Measurements from ENCODE around the gene PPIL1. TPM values are rescaled to one million over a fixed set of nuclear protein-coding genes. Genes with fewer than 3 reads are reported as not detected.

Gene PPIL1
- total and polyA plus RNA-seq, 2 of the 4 experiments (the other 2 are of a cell fraction): 28.4 to 58.4 TPM

GRCh38 chr6:36809156-36809555 lies 65.4 kb downstream of the PPIL1 start:
- no peak overlapping the region for H3K4me2 ChIP-seq (ENCODE audit: low read depth, low read length)
- H2BK120ac ChIP-seq (ENCODE audit: low read depth, low read length): no peak overlapping the region
- no peak overlapping the region for H3K9ac ChIP-seq (ENCODE audit: low read depth, low read length)
- H3K4ac ChIP-seq (ENCODE audit: low read depth, low read length): no peak overlapping the region
- ATAC-seq (ENCODE audit: low read depth) (no peak), DNase-seq (no peak)
- no peak overlapping the region for H2AK5ac ChIP-seq (ENCODE audit: low read depth, low read length)
- in situ Hi-C loops (cut with MboI; ENCODE audit: low sequenced_read_pairs): no loop called here
- H3K4me1 ChIP-seq (ENCODE audit: control insufficient read depth, insufficient read depth, low read length): no peaks in the 10 kb centered on the region
- POLR2A ChIA-PET (ENCODE audit: unreplicated experiment): no interaction called here
- CTCF ChIA-PET: no interaction called here
- dilution Hi-C loops (cut with HindIII; ENCODE audit: low sequenced_read_pairs, unreplicated experiment): no loop called here
- TF ChIP-seq MAFK (IDR thresholded peaks at IDR 0.05; ENCODE audit: low read depth, low read length) (no peak), CHD1 (IDR thresholded peaks at IDR 0.05; ENCODE audit: low read depth, low read length) (no peak), CTCF (conservative IDR thresholded peaks at IDR 0.05; ENCODE audit: low read depth, low read length) (no peak), FOS (IDR thresholded peaks at IDR 0.05; ENCODE audit: low read depth, low read length) (no peak), USF2 (IDR thresholded peaks at IDR 0.05; ENCODE audit: low read depth, low read length) (no peak)
- no peak overlapping the region for H2AK9ac ChIP-seq (replicated peaks; ENCODE audit: low read depth, low read length, poor library complexity)
- no peak overlapping the region for H3K14ac ChIP-seq (replicated peaks; ENCODE audit: low read depth, low read length)
- H2BK5ac ChIP-seq (ENCODE audit: low read depth, low read length, poor library complexity, severe bottlenecking): no peak overlapping the region
- no peaks in the 10 kb centered on the region for H3K36me3 ChIP-seq (ENCODE audit: control insufficient read depth, insufficient read depth, low read length)
- H3K18ac ChIP-seq (ENCODE audit: low read depth, low read length): no peak overlapping the region
- no peak overlapping the region for H3K23ac ChIP-seq (ENCODE audit: low read depth, low read length)
- no peaks in the 10 kb centered on the region for H3K9me3 ChIP-seq (ENCODE audit: control insufficient read depth, insufficient read depth, low read length)
- H3K4me3 ChIP-seq (ENCODE audit: insufficient read depth, low read depth, low read length): no peak overlapping the region
- no peak overlapping the region for H2AFZ ChIP-seq (replicated peaks; ENCODE audit: low read length, poor library complexity)
- no peak overlapping the region for H2BK15ac ChIP-seq (ENCODE audit: low read depth, low read length)
- no peak overlapping the region for H2BK20ac ChIP-seq (ENCODE audit: low read depth, low read length)
- no peak overlapping the region for H4K5ac ChIP-seq (ENCODE audit: low read depth, low read length)
- no peak overlapping the region for H3K56ac ChIP-seq (ENCODE audit: extremely low read depth, insufficient read depth, low read length)
- WGBS, 2 experiments (ENCODE audit: extremely low coverage in 2 of 2, insufficient read length in 1 of 2): no CpG with 5 or more reads among the region's 6 CpGs
- no peaks in the 10 kb centered on the region; the same call in 1 of the 2 replicates for H3K9me1 ChIP-seq (ENCODE audit: insufficient read depth, low read length)
- no TSS peak for BruUV-seq (replicated peaks)
- H3K79me1 ChIP-seq (ENCODE audit: low read depth in 1 of 2, low read length in 2 of 2): no peaks in the 10 kb centered on the region
- intact Hi-C loops (cut with micrococcal nuclease): no loop called here
- no peaks in the 10 kb centered on the region for H4K20me1 ChIP-seq (ENCODE audit: insufficient read depth, low read length)
- H4K8ac ChIP-seq (ENCODE audit: low read depth in 2 of 2, low read length in 2 of 2): no peak overlapping the region
- no peak overlapping the region for H3K27ac ChIP-seq (ENCODE audit: insufficient read depth, low read length)
- no peak overlapping the region for H4K91ac ChIP-seq (ENCODE audit: insufficient read depth, low read depth, low read length)
- peaks cover 60% of the 10 kb centered on the region for H3K27me3 ChIP-seq (ENCODE audit: control insufficient read depth, insufficient read depth, low read length)

All from IMR-90 (cell line).